ENCODE results near the gene SERPINA7. TPM values are rescaled to one million over a fixed set of nuclear protein-coding genes. Genes with fewer than 3 reads are reported as not detected.

SERPINA7 gene
- total and polyA plus RNA-seq, 2 of the 8 experiments (the other 6 are each of a cell fraction or from before 2014, with no cell fraction given): not detected

GRCh38 chrX:106040861-106041260 lies 2.3 kb upstream of the SERPINA7 start (continued):
- TF ChIP-seq CHD7 (IDR thresholded peaks at IDR 0.05; ENCODE audit: insufficient replicate concordance, low read length): no peak
- no peak for TF ChIP-seq CHD1 (IDR thresholded peaks at IDR 0.05; ENCODE audit: low read depth, low read length)
- TF ChIP-seq CTBP2 (IDR thresholded peaks at IDR 0.05; ENCODE audit: borderline replicate concordance, insufficient read depth, insufficient read length, low read length): no peak
